ENCODE results near the gene AMOTL1.

Gene AMOTL1, protein sequence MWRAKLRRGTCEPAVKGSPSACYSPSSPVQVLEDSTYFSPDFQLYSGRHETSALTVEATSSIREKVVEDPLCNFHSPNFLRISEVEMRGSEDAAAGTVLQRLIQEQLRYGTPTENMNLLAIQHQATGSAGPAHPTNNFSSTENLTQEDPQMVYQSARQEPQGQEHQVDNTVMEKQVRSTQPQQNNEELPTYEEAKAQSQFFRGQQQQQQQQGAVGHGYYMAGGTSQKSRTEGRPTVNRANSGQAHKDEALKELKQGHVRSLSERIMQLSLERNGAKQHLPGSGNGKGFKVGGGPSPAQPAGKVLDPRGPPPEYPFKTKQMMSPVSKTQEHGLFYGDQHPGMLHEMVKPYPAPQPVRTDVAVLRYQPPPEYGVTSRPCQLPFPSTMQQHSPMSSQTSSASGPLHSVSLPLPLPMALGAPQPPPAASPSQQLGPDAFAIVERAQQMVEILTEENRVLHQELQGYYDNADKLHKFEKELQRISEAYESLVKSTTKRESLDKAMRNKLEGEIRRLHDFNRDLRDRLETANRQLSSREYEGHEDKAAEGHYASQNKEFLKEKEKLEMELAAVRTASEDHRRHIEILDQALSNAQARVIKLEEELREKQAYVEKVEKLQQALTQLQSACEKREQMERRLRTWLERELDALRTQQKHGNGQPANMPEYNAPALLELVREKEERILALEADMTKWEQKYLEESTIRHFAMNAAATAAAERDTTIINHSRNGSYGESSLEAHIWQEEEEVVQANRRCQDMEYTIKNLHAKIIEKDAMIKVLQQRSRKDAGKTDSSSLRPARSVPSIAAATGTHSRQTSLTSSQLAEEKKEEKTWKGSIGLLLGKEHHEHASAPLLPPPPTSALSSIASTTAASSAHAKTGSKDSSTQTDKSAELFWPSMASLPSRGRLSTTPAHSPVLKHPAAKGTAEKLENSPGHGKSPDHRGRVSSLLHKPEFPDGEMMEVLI

DNA sequence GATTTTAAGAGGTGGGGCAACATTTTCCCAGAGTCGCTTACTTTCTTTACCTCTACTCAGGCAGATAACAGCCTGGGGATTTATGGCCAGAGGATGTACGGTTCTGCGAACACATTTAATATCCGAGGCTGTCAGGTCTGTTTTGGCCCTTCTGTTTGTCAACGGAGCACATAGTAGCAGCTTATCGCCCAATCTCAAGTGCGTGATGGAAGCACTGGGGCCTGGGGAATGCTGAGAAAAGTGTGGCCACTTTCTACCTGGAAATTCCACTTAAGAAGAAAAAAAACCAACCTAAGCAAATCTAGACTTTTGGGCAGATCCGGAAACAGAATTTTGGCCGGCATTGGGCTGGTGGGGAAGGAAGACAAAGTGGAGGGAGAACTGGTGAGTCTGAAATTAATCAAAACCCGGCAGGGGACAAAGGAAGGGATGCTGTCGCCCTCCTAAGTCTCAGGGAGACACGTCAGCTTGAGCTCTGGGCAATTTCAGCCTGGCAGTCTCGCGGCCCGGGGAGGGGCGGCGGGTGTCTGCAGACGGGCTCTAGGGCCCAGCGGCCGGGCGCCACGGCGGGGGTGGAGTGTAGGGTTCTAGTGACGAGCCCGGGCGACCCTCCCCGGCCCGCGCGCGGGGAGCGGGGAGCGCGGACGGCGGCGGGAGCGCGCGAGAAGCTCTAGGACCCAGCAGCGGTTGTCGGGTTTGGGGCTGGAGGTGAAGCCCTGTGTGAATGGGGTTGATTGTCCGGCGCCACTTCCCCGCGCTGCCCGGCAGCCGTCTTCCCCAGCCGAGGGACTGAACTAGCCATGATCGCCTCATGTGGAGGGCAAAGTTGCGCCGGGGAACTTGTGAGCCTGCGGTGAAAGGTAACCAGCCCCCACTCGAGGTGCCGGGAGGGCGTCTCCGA, at the start of gene AMOTL1:
AMOTL1 (plus strand) TSS at position 656 of the 901 bp plus-strand sequence; CDS start at position 812, 156 bp downstream.
- DNase-seq = peak; percentile 73 to 87

GRCh38 chr11:94719876-94720275, 48.3 kb upstream of the AMOTL1 start:
- DNase-seq = no peak

DNA sequence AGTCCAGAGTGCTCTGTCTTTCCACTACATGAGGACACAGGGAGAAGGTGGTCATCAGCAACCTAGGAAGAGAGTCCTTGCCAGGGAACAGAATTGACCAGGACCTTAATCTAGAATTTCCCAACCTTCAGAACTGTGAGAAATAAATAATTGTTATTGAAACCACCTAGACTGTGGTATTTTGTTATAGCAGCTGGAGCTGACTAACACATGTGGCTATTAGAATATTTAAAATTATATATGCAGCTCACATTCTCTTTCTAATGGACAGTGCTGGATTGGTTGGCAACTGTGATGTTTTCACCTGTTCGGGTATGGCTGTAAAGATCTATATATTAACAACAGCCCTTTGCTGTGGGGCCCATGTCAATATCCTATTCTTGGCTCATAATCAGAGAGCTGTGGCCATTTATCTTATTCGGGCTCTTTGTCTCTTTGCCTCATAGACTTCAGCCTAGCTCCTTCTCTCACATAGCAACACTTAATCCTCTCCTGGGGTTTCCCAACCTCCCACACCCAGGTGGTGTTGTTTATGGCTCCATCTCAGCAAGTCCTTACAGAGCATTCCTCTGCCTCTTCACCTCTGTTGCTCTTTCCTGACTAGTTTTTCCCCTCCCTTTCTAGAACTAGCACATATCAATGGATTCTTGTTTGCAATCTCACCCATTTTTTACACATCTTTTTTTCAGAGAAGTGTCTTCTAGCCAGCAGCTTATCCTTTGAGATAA, 46.4 kb upstream of the AMOTL1 start:
- no peak for DNase-seq

- no peak for DNase-seq
Observed at GRCh38 chr11:94722735-94723134, 45.4 kb upstream of the AMOTL1 start.

DNA sequence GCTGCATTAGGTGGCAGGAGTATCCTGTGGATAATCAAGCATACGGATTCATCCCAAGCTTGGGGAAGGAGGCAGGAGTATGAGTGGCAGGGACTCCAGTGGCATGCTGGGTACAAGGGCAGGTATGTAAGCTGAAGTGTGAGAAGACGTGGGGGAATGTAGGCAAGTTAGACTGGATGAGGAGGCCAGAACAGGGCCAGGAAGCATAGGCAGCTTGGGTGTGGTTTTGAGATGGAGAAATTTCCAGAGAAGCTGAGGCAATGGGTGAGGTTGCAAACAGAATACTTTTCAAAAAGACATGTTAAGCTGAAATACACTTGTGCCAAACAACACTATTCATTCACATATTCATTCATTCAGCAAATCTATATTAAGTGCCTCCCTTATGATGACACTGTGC, 43.1 kb upstream of the AMOTL1 start:
- peak; percentile 14 to 15 for DNase-seq

- DNase-seq = no peak
Observed at GRCh38 chr11:94727819-94728218, 40.3 kb upstream of the AMOTL1 start.

GRCh38 chr11:94728541-94728940, 39.6 kb upstream of the AMOTL1 start:
- DNase-seq = no peak

DNA sequence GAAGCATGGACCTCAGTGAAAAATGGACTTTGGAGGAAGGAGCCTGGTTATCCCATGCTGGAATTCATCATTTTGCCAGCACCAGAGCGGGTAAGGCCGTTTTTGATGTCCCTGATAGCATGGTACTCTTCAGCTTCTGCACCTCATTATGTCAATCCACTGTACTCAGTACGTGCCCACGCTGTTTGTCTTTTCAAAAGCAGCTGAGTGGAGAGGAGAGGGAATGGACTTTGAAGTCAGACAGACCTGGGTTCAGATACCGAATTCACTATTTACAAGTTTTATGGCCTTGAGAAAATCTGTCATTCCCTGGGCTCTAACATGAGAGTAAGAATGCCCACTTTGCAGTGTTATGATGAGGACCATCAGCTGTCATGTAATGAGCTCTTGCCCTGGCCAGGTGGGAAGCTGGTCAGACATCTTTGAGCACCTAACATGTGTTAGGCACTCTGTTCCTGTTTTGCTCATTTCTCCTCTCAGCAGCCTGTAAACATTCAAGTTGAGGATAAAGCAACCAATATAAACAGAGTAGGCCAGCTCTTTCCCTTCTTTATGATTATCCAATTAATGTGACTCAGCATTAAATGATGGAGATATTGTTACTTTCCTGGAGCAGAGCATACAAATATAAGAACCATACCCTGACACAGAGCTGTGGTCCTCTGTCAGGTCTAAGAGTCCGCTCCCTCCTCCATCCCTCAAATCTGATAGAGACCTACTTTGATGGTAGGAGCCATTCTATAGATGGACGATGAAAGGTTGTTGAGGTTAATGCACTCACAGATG, 39.0 kb upstream of the AMOTL1 start:
- no peak for DNase-seq

DNA sequence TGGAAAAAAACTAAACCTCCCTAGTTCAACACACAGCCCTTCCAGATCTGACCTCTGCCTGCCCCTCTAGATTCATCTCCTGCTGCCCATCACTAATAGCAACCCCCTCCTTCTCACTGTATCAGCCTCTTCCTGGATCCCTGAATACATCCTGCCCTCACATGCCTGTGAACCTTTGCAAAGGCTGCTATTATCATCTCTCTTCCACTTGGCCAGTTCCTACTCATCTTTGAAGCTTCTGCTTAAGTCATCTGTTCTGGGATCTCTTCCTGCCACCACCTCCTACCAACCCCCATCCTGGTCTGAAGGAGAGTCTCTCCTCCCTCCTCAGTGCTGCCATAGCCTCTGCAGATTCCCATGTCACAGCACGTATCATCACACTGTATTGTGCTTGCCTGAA, 38.0 kb upstream of the AMOTL1 start:
- DNase-seq = no peak

DNA sequence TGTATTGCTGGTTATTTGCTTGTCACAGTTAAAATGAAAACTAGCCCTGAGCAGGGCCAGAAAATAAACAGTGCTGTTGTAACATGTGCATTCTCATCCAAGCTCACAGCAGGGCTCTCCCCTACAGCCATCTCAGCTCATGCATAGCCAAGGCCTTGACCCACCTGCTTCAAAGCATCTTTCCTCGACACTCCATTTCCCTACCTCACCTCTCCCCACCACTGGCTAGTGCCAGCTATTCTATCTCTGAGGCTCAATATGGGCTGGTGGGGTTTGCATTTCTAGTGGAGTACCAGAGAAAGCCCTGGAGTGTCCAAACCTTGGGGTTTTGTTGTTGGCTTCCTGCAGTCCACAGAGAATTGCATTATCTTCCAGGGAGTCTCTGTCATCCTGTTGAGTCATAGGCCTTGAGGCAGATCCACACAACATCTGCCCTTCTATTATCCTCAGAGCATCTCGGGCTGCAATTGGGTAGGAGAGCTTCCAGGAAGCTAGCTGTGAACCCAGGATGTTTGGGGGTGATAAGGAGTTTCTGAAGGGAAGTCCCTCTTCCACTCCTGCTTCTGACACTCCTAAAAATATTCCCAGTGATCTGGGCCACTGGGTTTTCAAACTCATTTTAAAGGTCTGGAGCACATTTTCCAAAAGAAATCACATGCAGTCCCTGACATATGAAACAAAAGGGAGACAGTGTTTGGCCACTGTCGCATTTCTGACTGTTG, 36.1 kb upstream of the AMOTL1 start:
- no peak for DNase-seq

- no peak for DNase-seq
Observed at GRCh38 chr11:94732617-94733281, 35.4 kb upstream of the AMOTL1 start.

DNA sequence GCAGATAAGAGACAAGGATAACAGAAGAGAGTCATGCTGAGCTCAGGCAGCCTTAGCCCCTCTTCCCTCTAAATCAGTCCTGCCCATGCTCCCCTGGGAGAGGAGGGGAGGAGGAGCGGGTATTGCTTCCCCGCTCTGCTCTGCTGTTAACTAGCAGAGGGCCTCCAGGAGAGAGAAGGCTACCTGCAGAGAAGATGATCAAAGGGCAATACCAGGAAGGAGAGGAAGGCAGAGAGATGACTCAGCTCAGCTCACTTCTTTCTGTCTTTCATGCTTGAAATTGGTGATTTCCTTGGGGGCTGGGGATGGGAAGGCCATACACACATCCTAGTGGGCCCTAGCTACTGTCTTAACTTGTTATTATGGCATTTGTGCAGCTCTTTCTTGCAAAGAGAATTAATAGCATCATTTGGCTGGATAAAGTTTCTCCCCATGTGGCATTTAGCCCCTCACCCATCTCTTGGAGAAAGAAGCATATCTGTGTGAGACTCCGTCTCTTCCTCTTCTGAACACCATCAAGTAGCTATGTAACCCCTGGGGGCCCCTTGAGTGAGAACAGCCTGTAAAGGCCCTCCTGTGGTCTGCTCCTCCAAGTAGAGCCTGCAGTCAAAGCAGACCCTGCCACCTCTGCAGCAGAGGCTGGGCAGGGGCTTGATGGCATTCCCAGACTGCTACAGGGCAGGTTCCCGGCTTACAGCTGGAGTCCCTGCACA, 33.4 kb upstream of the AMOTL1 start:
- no peak for DNase-seq

DNA sequence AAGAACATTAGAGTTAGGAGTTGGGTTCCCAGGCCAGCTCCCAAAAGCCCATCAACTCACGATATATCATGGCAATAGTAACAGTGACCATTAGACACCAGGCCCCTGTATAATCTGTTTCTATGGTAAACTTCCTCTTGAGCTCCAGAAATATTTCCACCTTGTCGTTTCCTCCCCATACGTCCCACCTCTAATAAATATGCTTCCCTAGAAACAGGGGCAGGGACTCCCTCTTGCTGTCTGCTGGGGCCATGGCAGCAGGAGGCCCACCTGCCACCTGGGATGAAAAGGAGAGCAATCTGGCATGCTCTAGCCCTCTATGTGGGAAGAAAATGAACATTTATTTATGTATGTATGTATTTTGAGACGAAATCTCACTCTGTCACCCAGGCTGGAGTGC, 32.2 kb upstream of the AMOTL1 start:
- DNase-seq = no peak

- no peak for DNase-seq
Observed at GRCh38 chr11:94737171-94737611, 31.0 kb upstream of the AMOTL1 start.

GRCh38 chr11:94738746-94739145, 29.4 kb upstream of the AMOTL1 start:
- no peak for DNase-seq

DNA sequence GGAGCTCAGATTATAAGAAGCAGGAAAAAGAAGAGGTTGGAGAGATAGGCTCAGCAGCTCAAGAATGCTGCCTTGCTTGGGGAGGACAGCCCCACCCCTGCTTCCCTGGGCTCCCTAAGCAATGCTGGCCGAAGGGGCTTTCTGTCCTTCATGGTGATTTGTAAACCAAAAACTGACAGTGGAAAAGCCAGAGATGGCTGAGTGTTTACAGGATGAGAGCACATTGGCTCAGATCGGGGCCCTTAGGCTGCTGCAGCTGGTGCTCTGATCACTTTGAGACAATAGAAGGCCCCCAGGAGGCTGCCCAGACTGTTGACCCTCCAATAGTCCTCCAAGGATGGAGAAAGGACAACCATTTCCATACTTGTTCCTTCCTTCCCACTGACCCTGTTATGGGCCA, 28.8 kb upstream of the AMOTL1 start:
- DNase-seq = no peak

- DNase-seq = no peak
Observed at GRCh38 chr11:94740083-94741021, 27.8 kb upstream of the AMOTL1 start.

Measured in AML-193 (cell line).